Esophagus muscularis mucosa (tissue), 4 donors: Measurements from ENCODE around the gene KIF12. TPM values are rescaled to one million over a fixed set of nuclear protein-coding genes. Genes with fewer than 3 reads are reported as not detected.

Experiments
- DNase-seq: peaks from one replicate; pipeline ENCODE4 v3.0.0-alpha.2; 2017; ENCODE audit errors: extremely low spot score
- H3K27ac ChIP-seq, 4 donors: fragments of 200-600 bp; sonication (generic); replicated peaks in 1 of 4; 1 replicate in 3 of 4; 2 replicates in 1 of 4; pipeline ENCODE4 v1.5.1; 2016 to 2019; ENCODE audit warnings: mild to moderate bottlenecking in 1 of 4
- H3K27me3 ChIP-seq, 4 donors: fragments of 200-600 bp; sonication (generic); one replicate each; pipeline versions ENCODE4 v1.5.1 to v1.6.0; 2016 to 2019
- H3K36me3 ChIP-seq, 4 donors: fragments of 200-600 bp; sonication (generic); one replicate each; pipeline ENCODE4 v1.5.1; 2016 to 2019
- H3K4me1 ChIP-seq, 4 donors: fragments of 200-600 bp; sonication (generic); one replicate each; pipeline ENCODE4 v1.5.1; 2016 to 2019
- H3K4me3 ChIP-seq, 4 donors: fragments of 200-600 bp; sonication (generic); 1 replicate in 2 of 4; 2 replicates in 2 of 4; pipeline ENCODE4 v1.5.1; 2016 to 2019; ENCODE audit warnings: mild to moderate bottlenecking in 4 of 4, moderate library complexity in 1 of 4
- H3K9me3 ChIP-seq, 4 donors: fragments of 200-600 bp; sonication (generic); 1 replicate in 3 of 4; 2 replicates in 1 of 4; pipeline ENCODE4 v1.5.1; 2016 to 2019
- EP300 ChIP-seq: sonication (generic); formaldehyde crosslinking; IDR thresholded peaks from one replicate; pipeline ENCODE4 v1.6.1; 2017; ENCODE audit warnings: antibody characterized with exemption
- POLR2A ChIP-seq: fragments of 450-650 bp; IDR thresholded peaks from one replicate; pipeline ENCODE4 v1.6.1; 2017; ENCODE audit warnings: antibody characterized with exemption, moderate library complexity, mild to moderate bottlenecking, low read depth
- POLR2AphosphoS5 ChIP-seq, 2 donors: sonication (generic); formaldehyde crosslinking; IDR thresholded peaks; one replicate each; pipeline ENCODE4 v1.6.1; 2017; ENCODE audit warnings: antibody characterized with exemption in 2 of 2
- WGBS: methylation state at CpG from one replicate; pipeline ENCODE4 v1.1.5; 2018; 5-methylcytosine and 5-hydroxymethylcytosine counted together
- intact Hi-C: fragments of 100-400 bp; cut with DNase I; formaldehyde crosslinking; loops from one replicate; pipeline ENCODE4 v1.15.1; 2023
- total RNA-seq, 4 donors: library from RNA; depleted of rRNA; stranded (reverse); fragments of >200 nt; gene quantifications; one replicate each; pipeline versions ENCODE4 v1.1.0 to v1.2.1, GENCODE V29; 2016
- TF ChIP-seq, protein P1 (sequence below), 3 experiments: fragments of 200-600 bp in 2 of 3; fragments of 450-650 bp in 1 of 3; sonication (generic) in 2 of 3; IDR thresholded peaks; one replicate each; pipeline ENCODE4 v1.5.1; 2017 to 2019; ENCODE audit warnings: antibody characterized with exemption in 3 of 3, mild to moderate bottlenecking in 2 of 3, moderate library complexity in 1 of 3

KIF12 gene
- total RNA-seq, 4 donors from 2014 or later: not detected

DNA sequence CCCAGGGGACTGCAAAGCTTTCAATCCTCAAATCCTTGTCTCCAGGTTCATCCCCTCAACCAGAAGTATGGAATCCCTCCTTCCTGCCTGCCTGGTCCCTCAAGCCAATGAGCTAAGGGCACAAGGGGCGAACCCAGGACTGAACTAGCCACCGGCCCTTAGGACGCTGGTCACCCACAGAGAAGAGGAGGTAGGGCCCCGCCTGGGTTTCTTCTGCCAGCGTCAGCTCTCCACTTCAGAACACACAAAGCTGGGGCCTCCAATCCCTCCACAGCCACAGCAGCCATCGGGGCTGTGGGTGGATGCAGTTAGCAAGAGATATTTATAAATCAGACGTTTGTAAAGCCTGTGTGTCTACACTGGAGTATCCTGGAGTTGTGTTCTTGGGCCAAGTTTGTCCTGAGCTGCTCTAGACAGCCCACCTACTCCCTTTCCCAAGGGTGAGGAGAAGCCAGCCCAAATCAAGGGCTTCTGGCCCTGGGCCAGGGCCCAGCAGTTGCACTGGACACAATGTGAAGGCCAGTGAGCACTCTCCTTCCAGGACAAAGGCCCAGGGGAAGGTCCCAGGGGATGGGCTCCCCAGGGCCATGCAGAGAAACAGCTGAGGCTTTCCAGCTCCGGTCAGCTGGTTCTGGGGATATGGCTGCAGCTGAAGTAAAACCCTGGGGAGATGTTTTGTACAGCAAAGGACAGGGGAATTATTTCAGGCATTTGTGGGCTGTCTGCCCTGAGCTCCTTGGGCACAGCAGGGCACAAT lies 39.9 kb downstream of the KIF12 start:
- DNase-seq: no peak
- intact Hi-C loops: no loop called here
- Histone ChIP-seq H3K9me3 (no peaks in the 10 kb centered on the region), H3K4me3 (no peak overlapping the region), H3K36me3 (no peaks in the 10 kb centered on the region), H3K27ac (no peak overlapping the region), H3K27me3 (peaks cover 0 to 21% (median 0%) of the 10 kb centered on the region in 4 donors), H3K4me1 (peaks cover 0 to 7% (median 2%) of the 10 kb centered on the region in 4 donors)
- TF ChIP-seq, protein P1, sequence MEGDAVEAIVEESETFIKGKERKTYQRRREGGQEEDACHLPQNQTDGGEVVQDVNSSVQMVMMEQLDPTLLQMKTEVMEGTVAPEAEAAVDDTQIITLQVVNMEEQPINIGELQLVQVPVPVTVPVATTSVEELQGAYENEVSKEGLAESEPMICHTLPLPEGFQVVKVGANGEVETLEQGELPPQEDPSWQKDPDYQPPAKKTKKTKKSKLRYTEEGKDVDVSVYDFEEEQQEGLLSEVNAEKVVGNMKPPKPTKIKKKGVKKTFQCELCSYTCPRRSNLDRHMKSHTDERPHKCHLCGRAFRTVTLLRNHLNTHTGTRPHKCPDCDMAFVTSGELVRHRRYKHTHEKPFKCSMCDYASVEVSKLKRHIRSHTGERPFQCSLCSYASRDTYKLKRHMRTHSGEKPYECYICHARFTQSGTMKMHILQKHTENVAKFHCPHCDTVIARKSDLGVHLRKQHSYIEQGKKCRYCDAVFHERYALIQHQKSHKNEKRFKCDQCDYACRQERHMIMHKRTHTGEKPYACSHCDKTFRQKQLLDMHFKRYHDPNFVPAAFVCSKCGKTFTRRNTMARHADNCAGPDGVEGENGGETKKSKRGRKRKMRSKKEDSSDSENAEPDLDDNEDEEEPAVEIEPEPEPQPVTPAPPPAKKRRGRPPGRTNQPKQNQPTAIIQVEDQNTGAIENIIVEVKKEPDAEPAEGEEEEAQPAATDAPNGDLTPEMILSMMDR (IDR thresholded peaks at IDR 0.05): no peak
- TF ChIP-seq POLR2AphosphoS5 (IDR thresholded peaks at IDR 0.05): no peak
- WGBS: 85% methylated on average over 8 of the region's 8 CpGs

DNA sequence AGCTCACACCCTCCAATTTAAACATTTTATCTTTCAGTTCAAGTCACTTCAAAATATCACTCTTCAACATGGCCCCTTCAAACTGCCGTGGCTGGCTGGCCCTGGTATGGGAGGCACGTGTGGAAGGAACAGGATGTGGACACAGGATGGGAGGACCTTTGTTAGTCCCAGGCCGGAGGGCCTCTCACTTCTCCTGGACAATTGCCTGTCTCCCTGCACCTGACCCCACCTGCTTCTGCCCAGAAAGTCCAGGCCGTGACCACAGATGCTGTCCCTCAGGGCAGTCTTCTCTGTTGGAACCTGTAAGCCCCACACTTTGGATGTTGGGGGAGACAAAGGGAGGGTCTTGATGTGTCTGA lies 40.4 kb downstream of the KIF12 start:
- TF ChIP-seq POLR2AphosphoS5 (IDR thresholded peaks at IDR 0.05) (no peak), POLR2A (no peak), EP300 (no peak)
- TF ChIP-seq, protein P1 (IDR thresholded peaks at IDR 0.05): no peak
- Histone ChIP-seq H3K27ac (no peak overlapping the region), H3K4me1 (peaks cover 0 to 7% (median 2%) of the 10 kb centered on the region in 4 donors), H3K4me3 (no peak overlapping the region), H3K36me3 (no peaks in the 10 kb centered on the region), H3K9me3 (no peaks in the 10 kb centered on the region), H3K27me3 (peaks cover 0 to 18% (median 0%) of the 10 kb centered on the region in 4 donors)
- 87% methylated on average over 4 of the region's 4 CpGs for WGBS
- intact Hi-C loops: no loop called here
- no peak for DNase-seq

DNA sequence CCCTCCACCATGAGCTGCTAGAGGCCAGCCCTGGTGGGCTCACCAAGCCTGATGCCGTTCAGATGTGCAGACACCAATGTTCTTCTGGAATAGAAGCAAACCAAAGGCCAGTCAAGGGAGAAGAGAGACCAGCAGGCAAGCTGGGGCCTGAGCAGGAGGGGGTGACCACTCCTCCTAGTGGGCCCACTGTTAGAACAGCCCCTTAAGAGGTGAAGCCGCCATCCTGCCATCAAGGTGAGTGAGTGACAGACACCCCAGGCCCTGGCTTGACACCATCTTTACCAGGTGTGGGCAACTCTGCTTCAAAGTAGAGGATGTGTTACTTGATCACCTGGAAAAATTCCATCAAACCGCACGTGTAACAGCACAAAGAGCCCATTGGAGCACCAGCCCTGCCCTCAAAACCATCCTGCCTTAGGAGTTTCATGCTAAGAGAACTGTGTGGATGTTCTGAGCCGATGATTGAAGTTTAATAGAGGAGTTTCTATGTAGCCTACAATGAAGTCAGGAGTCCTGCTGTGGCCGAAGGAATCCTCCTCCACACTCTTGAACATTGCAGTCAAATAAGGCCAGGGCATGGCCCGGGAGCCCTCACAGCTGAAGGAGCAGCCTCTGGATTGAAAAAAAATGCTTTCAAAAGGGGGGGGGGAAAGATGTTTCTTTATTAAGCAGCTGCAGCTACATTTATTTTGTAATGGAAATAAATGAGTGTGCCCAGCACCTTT lies 41.8 kb downstream of the KIF12 start:
- peaks cover 0 to 7% (median 2%) of the 10 kb centered on the region in 4 donors for H3K4me1 ChIP-seq
- 80% methylated on average over 7 of the region's 7 CpGs for WGBS
- no peak overlapping the region for H3K4me3 ChIP-seq
- no peak overlapping the region for H3K27ac ChIP-seq
- peaks cover 0 to 5% (median 0%) of the 10 kb centered on the region in 4 donors for H3K27me3 ChIP-seq
- no peaks in the 10 kb centered on the region for H3K9me3 ChIP-seq
- intact Hi-C loops: no loop called here
- DNase-seq: no peak
- no peaks in the 10 kb centered on the region for H3K36me3 ChIP-seq
- TF ChIP-seq POLR2AphosphoS5 (IDR thresholded peaks at IDR 0.05): no peak
- TF ChIP-seq, protein P1 (IDR thresholded peaks at IDR 0.05): no peak
- no peak for TF ChIP-seq POLR2A
- no peak for TF ChIP-seq EP300

DNA sequence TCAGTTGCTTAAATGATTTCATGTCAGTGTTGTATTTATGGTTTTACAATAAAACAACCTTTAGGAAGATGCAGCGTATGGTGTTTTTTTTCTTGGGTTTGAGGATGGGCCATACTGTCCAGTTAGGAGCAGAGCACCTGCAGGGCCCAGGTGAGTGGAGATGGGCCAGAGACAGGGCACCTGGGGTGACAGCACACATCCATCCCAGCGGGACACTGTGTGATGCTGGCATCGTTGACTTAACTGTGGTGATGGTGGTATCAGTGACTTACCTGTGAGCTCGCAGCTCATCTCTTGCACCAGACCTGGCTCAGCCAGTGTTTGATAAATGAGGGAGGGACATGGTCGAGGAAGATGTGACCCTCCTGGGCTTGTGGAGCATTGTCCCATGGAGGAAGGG lies 42.6 kb downstream of the KIF12 start:
- Histone ChIP-seq H3K4me3 (no peak overlapping the region), H3K36me3 (peaks cover 0 to 7% (median 0%) of the 10 kb centered on the region in 4 donors), H3K4me1 (peaks cover 0 to 7% (median 2%) of the 10 kb centered on the region in 4 donors), H3K9me3 (no peaks in the 10 kb centered on the region), H3K27ac (no peak overlapping the region), H3K27me3 (peaks cover 0 to under 1% (median 0%) of the 10 kb centered on the region in 4 donors)
- intact Hi-C loops: no loop called here
- no peak for TF ChIP-seq POLR2A
- TF ChIP-seq EP300: no peak
- TF ChIP-seq POLR2AphosphoS5 (IDR thresholded peaks at IDR 0.05): no peak
- TF ChIP-seq, protein P1 (IDR thresholded peaks at IDR 0.05): no peak
- no peak for DNase-seq
- WGBS: 92% methylated on average over 5 of the region's 5 CpGs
